Stimulated activated CD4-positive, alpha-beta T cell treated with anti-CD3 and anti-CD28 coated beads, Interleukin-1b, Interleukin-23, amount 100 ng/mL, for 24 hours (primary cell): ENCODE measurements around the gene RAPGEF2.
A peak's percentile ranks its signal among the peaks of the same experiment; 100 is the strongest.
"Not testable (repeated sequence)": the region's sequence is repeated elsewhere in the genome, so short reads cannot be mapped to it uniquely, and the experiment has no call there.

Source experiments
- DNase-seq, 4 experiments: peaks; one replicate each; pipeline ENCODE4 v3.0.0-alpha.2; 2020; ENCODE audit warnings: low read depth in 4 of 4, low spot score in 1 of 4

The RAPGEF2 gene

GRCh38 chr4:159102622-159103383 is at the start of gene RAPGEF2:
Gene RAPGEF2, plus strand, starts transcription at chr4:159103079. Its CDS starts 1,084 bp downstream, at chr4:159104163.
- peak; percentile 61 to 80 (median 76) for DNase-seq

- no peak for DNase-seq
Observed at GRCh38 chr4:159055833-159056232, 47.0 kb upstream of the RAPGEF2 start.

- no peak for DNase-seq
Observed at GRCh38 chr4:159060161-159060560, 42.7 kb upstream of the RAPGEF2 start.

GRCh38 chr4:159062381-159062780 is 40.5 kb upstream of the RAPGEF2 start:
- no peak for DNase-seq

GRCh38 chr4:159065513-159066240 is 37.2 kb upstream of the RAPGEF2 start:
- DNase-seq, result no peak

- not testable (repeated sequence) for DNase-seq
Observed at GRCh38 chr4:159068139-159068538, 34.7 kb upstream of the RAPGEF2 start.

- no peak for DNase-seq
Observed at GRCh38 chr4:159069922-159070321, 33.0 kb upstream of the RAPGEF2 start.

GRCh38 chr4:159070742-159071141 is 32.1 kb upstream of the RAPGEF2 start:
- no peak for DNase-seq

GRCh38 chr4:159071178-159071968 is 31.5 kb upstream of the RAPGEF2 start:
- no peak for DNase-seq

GRCh38 chr4:159071969-159072765 is 30.7 kb upstream of the RAPGEF2 start:
- DNase-seq, result no peak

GRCh38 chr4:159075531-159075932 is 27.3 kb upstream of the RAPGEF2 start:
- DNase-seq, result no peak

GRCh38 chr4:159077018-159077417 is 25.9 kb upstream of the RAPGEF2 start:
- not testable (repeated sequence) for DNase-seq

- DNase-seq, result no peak
Observed at GRCh38 chr4:159077702-159078495, 25.0 kb upstream of the RAPGEF2 start.

- DNase-seq, result no peak
Observed at GRCh38 chr4:159079074-159079473, 23.8 kb upstream of the RAPGEF2 start.

- DNase-seq, result no peak
Observed at GRCh38 chr4:159086606-159087005, 16.3 kb upstream of the RAPGEF2 start.

GRCh38 chr4:159090255-159090654 is 12.6 kb upstream of the RAPGEF2 start:
- DNase-seq, result no peak

- not testable (repeated sequence) for DNase-seq
Observed at GRCh38 chr4:159094156-159094555, 8.7 kb upstream of the RAPGEF2 start.

GRCh38 chr4:159096434-159096833 is 6.4 kb upstream of the RAPGEF2 start:
- DNase-seq, result no peak

- DNase-seq, result no peak
Observed at GRCh38 chr4:159097144-159097543, 5.7 kb upstream of the RAPGEF2 start.

- DNase-seq, result no peak
Observed at GRCh38 chr4:159097785-159098184, 5.1 kb upstream of the RAPGEF2 start.
